Breast epithelium (tissue), 3 donors: ENCODE results near the gene TTC28.

Experiments
- POLR2A ChIP-seq: fragments of 450-650 bp; IDR thresholded peaks from one replicate; pipeline ENCODE4 v1.6.1; 2016; ENCODE audit warnings: antibody characterized with exemption, mild to moderate bottlenecking, moderate library complexity
- POLR2AphosphoS5 ChIP-seq, 3 donors: sonication (generic); formaldehyde crosslinking; IDR thresholded peaks; one replicate each; pipeline ENCODE4 v1.6.1; 2017; ENCODE audit warnings: antibody characterized with exemption in 3 of 3
- TF ChIP-seq, protein P1 (sequence below), 3 donors: fragments of 450-650 bp; IDR thresholded peaks; one replicate each; pipeline ENCODE4 v1.5.1; 2016 to 2017; ENCODE audit warnings: antibody characterized with exemption in 3 of 3, mild to moderate bottlenecking in 3 of 3, moderate library complexity in 3 of 3

- TF ChIP-seq, protein P1, sequence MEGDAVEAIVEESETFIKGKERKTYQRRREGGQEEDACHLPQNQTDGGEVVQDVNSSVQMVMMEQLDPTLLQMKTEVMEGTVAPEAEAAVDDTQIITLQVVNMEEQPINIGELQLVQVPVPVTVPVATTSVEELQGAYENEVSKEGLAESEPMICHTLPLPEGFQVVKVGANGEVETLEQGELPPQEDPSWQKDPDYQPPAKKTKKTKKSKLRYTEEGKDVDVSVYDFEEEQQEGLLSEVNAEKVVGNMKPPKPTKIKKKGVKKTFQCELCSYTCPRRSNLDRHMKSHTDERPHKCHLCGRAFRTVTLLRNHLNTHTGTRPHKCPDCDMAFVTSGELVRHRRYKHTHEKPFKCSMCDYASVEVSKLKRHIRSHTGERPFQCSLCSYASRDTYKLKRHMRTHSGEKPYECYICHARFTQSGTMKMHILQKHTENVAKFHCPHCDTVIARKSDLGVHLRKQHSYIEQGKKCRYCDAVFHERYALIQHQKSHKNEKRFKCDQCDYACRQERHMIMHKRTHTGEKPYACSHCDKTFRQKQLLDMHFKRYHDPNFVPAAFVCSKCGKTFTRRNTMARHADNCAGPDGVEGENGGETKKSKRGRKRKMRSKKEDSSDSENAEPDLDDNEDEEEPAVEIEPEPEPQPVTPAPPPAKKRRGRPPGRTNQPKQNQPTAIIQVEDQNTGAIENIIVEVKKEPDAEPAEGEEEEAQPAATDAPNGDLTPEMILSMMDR (IDR thresholded peaks at IDR 0.05), result no peak
- TF ChIP-seq POLR2A (no peak), POLR2AphosphoS5 (IDR thresholded peaks at IDR 0.05) (no peak)
Observed at GRCh38 chr22:28006271-28006670, 673.4 kb downstream of the TTC28 start.
